Keratinocyte (primary cell): ENCODE results near the gene ACOXL. TPM values are rescaled to one million over a fixed set of nuclear protein-coding genes. Genes with fewer than 3 reads are reported as not detected.

Source experiments
- DNase-seq: peaks from one replicate; pipeline ENCODE4 v3.0.0-alpha.2; 2011; ENCODE audit warnings: low read depth, missing footprints, low spot score
- FAIRE-seq: peaks from 2 replicates; lab custom pipeline; 2011; peaks lifted over from hg19 to GRCh38; lab: Jason Lieb, UNC
- H2AFZ ChIP-seq: 2 replicates; pipeline ENCODE4 v1.6.0; 2012; ENCODE audit warnings: low read length, control low read depth, inconsistent platforms; ENCODE audit not compliant: control insufficient read depth
- H3K27ac ChIP-seq: 2 replicates; pipeline ENCODE4 v1.5.1; 2011; ENCODE audit warnings: low read length; ENCODE audit not compliant: control insufficient read depth, insufficient read depth
- H3K27me3 ChIP-seq: 3 replicates; pipeline ENCODE4 v1.6.0; 2011; ENCODE audit warnings: low read length; ENCODE audit not compliant: control insufficient read depth, insufficient read depth; ENCODE audit errors: extremely low read depth
- H3K36me3 ChIP-seq, 2 experiments: 2 replicates in 1 of 2; 3 replicates in 1 of 2; pipeline ENCODE4 v1.5.1; 2011; ENCODE audit warnings: low read length in 2 of 2, mild to moderate bottlenecking in 1 of 2; ENCODE audit not compliant: control insufficient read depth in 2 of 2, insufficient read depth in 2 of 2; ENCODE audit errors: extremely low read depth in 1 of 2
- H3K4me1 ChIP-seq: 3 replicates; pipeline ENCODE4 v1.5.1; 2011; ENCODE audit warnings: low read length; ENCODE audit not compliant: control insufficient read depth, insufficient read depth; ENCODE audit errors: extremely low read depth
- H3K4me2 ChIP-seq: 3 replicates; pipeline ENCODE4 v1.6.0; 2011; ENCODE audit warnings: low read depth, low read length; ENCODE audit not compliant: control insufficient read depth, insufficient read depth; ENCODE audit errors: extremely low read depth
- H3K4me3 ChIP-seq, 3 experiments: fragments of 200-600 bp in 1 of 3; sonication (generic) in 1 of 3; 2 replicates in 2 of 3; 3 replicates in 1 of 3; pipeline ENCODE4 v1.5.1; 2011 to 2016; ENCODE audit warnings: low read length in 3 of 3, mild to moderate bottlenecking in 3 of 3, control low read depth in 2 of 3, inconsistent platforms in 1 of 3, low read depth in 1 of 3, mixed read lengths in 1 of 3, mixed run types in 1 of 3, moderate library complexity in 1 of 3; ENCODE audit not compliant: control insufficient read depth in 2 of 3, insufficient read depth in 2 of 3; ENCODE audit errors: extremely low read depth in 1 of 3
- H3K79me2 ChIP-seq: 2 replicates; pipeline ENCODE4 v1.6.0; 2012; ENCODE audit warnings: low read length; ENCODE audit not compliant: control insufficient read depth, insufficient read depth
- H3K9ac ChIP-seq: 3 replicates; pipeline ENCODE4 v1.6.0; 2011; ENCODE audit warnings: low read length; ENCODE audit not compliant: control insufficient read depth, insufficient read depth; ENCODE audit errors: extremely low read depth
- H3K9me1 ChIP-seq: 3 replicates; pipeline ENCODE4 v1.6.0; 2011; ENCODE audit warnings: low read length; ENCODE audit not compliant: control insufficient read depth, insufficient read depth; ENCODE audit errors: extremely low read depth
- H3K9me3 ChIP-seq: 2 replicates; pipeline ENCODE4 v1.5.1; 2012; ENCODE audit warnings: low read depth, low read length; ENCODE audit not compliant: control insufficient read depth
- H4K20me1 ChIP-seq: 3 replicates; pipeline ENCODE4 v1.6.0; 2011; ENCODE audit warnings: low read length; ENCODE audit not compliant: control insufficient read depth, insufficient read depth; ENCODE audit errors: extremely low read depth
- CTCF ChIP-seq, 3 experiments: IDR thresholded peaks in 1 of 3; conservative IDR thresholded peaks in 1 of 3; optimal IDR thresholded peaks in 1 of 3; 2 replicates in 2 of 3; 3 replicates in 1 of 3; pipeline versions ENCODE3 to v1.5.1; 2011; ENCODE audit warnings: low read length in 3 of 3, mild to moderate bottlenecking in 3 of 3, moderate library complexity in 2 of 3, control low read depth in 1 of 3, inconsistent platforms in 1 of 3; ENCODE audit not compliant: insufficient read depth in 2 of 3; ENCODE audit errors: extremely low read depth in 1 of 3
- EZH2 ChIP-seq: IDR thresholded peaks from one replicate; pipeline ENCODE4 v1.6.1; 2012; ENCODE audit warnings: inconsistent platforms, mild to moderate bottlenecking, low read length, moderate library complexity
- dilution Hi-C: fragments of 300-500 bp; cut with MboI; formaldehyde crosslinking; loops from one replicate; pipeline ENCODE4 v1.7.0; 2020; ENCODE audit warnings: low sequenced_read_pairs; ENCODE audit not compliant: extremely low pct_ligation_motif_present
- polyA plus RNA-seq, 5 experiments: library from polyadenylated mRNA; depleted of rRNA in 3 of 5; stranded (reverse) in 3 of 5; stranded (forward) in 1 of 5; unstranded in 1 of 5; fragments of >200 nt; gene quantifications; 1 replicate in 1 of 5; 2 replicates in 3 of 5; 3 replicates in 1 of 5; pipeline versions ENCODE4 v1.2.1 to v1.2.3, GENCODE V29; 2011 to 2012; ENCODE audit warnings: missing spikeins in 2 of 5, low read depth in 1 of 5, low replicate concordance in 1 of 5

The ACOXL gene
- polyA plus RNA-seq, 1 donor (not counting 4 experiments of a cell fraction or from before 2014, with no cell fraction given), result 0.04 TPM

GRCh38 chr2:111094691-111095090 is 362.3 kb downstream of the ACOXL start:
- Histone ChIP-seq H3K4me3 (no peak overlapping the region), H3K9ac (no peak overlapping the region), H3K27ac (no peak overlapping the region), H3K36me3 (no peaks in the 10 kb centered on the region), H3K27me3 (peaks cover 12% of the 10 kb centered on the region), H4K20me1 (no peaks in the 10 kb centered on the region), H2AFZ (no peak overlapping the region), H3K9me1 (no peaks in the 10 kb centered on the region), H3K79me2 (no peaks in the 10 kb centered on the region), H3K9me3 (no peaks in the 10 kb centered on the region), H3K4me2 (no peak overlapping the region), H3K4me1 (no peaks in the 10 kb centered on the region)
- TF ChIP-seq CTCF (optimal IDR thresholded peaks at IDR 0.05 in 1 of 3, IDR thresholded peaks at IDR 0.05 in 1 of 3, conservative IDR thresholded peaks at IDR 0.05 in 1 of 3; ENCODE audit: extremely low read depth in 1 of 3, insufficient read depth in 2 of 3, low read length in 3 of 3) (no peak), EZH2 (no peak)
- no peak for FAIRE-seq
- dilution Hi-C loops, result no loop called here
- DNase-seq, result no peak

GRCh38 chr2:111095434-111095833 is 363.1 kb downstream of the ACOXL start:
- dilution Hi-C loops, result no loop called here
- TF ChIP-seq CTCF (optimal IDR thresholded peaks at IDR 0.05 in 1 of 3, IDR thresholded peaks at IDR 0.05 in 1 of 3, conservative IDR thresholded peaks at IDR 0.05 in 1 of 3; ENCODE audit: extremely low read depth in 1 of 3, insufficient read depth in 2 of 3, low read length in 3 of 3), result no peak
- no peak for TF ChIP-seq EZH2
- Histone ChIP-seq H3K27me3 (peaks cover 6% of the 10 kb centered on the region), H3K36me3 (no peaks in the 10 kb centered on the region), H3K9me3 (no peaks in the 10 kb centered on the region), H3K79me2 (no peaks in the 10 kb centered on the region), H3K4me2 (no peak overlapping the region), H3K27ac (no peak overlapping the region), H4K20me1 (no peaks in the 10 kb centered on the region), H3K4me1 (no peaks in the 10 kb centered on the region), H3K9me1 (no peaks in the 10 kb centered on the region), H3K4me3 (no peak overlapping the region), H2AFZ (no peak overlapping the region), H3K9ac (no peak overlapping the region)
- DNase-seq (no peak), FAIRE-seq (no peak)
